Ovary (tissue), 3 donors: ENCODE results near the gene RHBDL1.

Experiments used
- EP300 ChIP-seq: sonication (generic); formaldehyde crosslinking; IDR thresholded peaks from one replicate; pipeline ENCODE4 v1.6.1; 2017; ENCODE audit warnings: antibody characterized with exemption
- TF ChIP-seq, protein P1 (sequence below), 3 donors: fragments of 450-650 bp in 2 of 3; fragments of 200-600 bp in 1 of 3; IDR thresholded peaks; one replicate each; pipeline versions ENCODE4 v1.5.1 to v1.8.0; 2016 to 2022; ENCODE audit warnings: antibody characterized with exemption in 3 of 3, mild to moderate bottlenecking in 1 of 3
- donor health status: DM: no; HTN: no; CAD: no.

DNA sequence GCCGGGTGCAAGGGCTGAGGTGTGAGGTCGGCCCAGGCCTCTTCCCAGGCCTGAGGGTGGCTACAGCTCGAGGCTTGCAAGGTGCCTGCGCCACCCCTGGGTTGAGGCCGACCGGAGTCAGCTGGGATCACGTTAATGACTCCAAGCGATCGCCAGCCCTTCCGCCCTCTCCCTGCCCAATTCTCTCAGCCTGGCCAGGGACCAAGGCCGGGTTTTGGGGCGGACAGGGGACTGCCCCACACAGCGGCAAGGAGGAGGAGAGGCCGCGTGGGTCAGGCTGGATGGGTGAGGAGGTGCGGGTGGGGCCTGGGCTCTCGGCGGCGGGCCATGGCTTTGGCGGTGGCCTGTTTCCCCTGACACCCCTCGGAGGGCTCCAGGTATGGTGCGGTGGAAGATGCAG, 17.9 kb downstream of the RHBDL1 start:
- TF ChIP-seq, protein P1, sequence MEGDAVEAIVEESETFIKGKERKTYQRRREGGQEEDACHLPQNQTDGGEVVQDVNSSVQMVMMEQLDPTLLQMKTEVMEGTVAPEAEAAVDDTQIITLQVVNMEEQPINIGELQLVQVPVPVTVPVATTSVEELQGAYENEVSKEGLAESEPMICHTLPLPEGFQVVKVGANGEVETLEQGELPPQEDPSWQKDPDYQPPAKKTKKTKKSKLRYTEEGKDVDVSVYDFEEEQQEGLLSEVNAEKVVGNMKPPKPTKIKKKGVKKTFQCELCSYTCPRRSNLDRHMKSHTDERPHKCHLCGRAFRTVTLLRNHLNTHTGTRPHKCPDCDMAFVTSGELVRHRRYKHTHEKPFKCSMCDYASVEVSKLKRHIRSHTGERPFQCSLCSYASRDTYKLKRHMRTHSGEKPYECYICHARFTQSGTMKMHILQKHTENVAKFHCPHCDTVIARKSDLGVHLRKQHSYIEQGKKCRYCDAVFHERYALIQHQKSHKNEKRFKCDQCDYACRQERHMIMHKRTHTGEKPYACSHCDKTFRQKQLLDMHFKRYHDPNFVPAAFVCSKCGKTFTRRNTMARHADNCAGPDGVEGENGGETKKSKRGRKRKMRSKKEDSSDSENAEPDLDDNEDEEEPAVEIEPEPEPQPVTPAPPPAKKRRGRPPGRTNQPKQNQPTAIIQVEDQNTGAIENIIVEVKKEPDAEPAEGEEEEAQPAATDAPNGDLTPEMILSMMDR (IDR thresholded peaks at IDR 0.05): no peak
- no peak for TF ChIP-seq EP300
